ENCODE results near the gene SLC26A6.

DNA sequence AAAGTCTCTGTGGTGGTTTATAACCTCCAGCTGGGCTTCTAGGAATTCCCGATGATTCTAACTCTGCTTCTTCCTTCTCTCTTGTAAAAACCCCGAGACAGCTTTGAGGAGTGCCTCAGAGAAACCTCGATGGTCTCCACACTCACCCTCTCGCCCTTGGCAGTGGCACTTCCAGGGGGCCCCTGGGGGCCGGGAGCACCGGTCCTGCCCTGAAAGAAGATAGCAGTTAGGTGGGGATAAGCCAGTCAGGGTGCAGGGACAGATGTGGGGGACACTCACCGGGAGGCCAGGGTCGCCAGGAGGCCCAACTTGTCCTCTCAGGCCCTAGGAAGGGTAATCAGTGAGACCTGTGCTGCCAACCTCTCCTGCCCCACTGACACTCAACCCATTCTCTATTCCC, 49.9 kb downstream of the SLC26A6 start:
- no peak for TF ChIP-seq POLR2A (IDR thresholded peaks at IDR 0.05)
- TF ChIP-seq, protein P1, sequence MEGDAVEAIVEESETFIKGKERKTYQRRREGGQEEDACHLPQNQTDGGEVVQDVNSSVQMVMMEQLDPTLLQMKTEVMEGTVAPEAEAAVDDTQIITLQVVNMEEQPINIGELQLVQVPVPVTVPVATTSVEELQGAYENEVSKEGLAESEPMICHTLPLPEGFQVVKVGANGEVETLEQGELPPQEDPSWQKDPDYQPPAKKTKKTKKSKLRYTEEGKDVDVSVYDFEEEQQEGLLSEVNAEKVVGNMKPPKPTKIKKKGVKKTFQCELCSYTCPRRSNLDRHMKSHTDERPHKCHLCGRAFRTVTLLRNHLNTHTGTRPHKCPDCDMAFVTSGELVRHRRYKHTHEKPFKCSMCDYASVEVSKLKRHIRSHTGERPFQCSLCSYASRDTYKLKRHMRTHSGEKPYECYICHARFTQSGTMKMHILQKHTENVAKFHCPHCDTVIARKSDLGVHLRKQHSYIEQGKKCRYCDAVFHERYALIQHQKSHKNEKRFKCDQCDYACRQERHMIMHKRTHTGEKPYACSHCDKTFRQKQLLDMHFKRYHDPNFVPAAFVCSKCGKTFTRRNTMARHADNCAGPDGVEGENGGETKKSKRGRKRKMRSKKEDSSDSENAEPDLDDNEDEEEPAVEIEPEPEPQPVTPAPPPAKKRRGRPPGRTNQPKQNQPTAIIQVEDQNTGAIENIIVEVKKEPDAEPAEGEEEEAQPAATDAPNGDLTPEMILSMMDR (IDR thresholded peaks at IDR 0.05): no peak
- no peak for TF ChIP-seq POLR2AphosphoS5 (IDR thresholded peaks at IDR 0.05)
